Measurements from ENCODE around the gene CACNA1G. TPM values are rescaled to one million over a fixed set of nuclear protein-coding genes. Genes with fewer than 3 reads are reported as not detected.

Gene CACNA1G
- total and polyA plus RNA-seq, 4 donors = under 0.01 to 0.14 (median 0.01) TPM; not detected in 1

DNA sequence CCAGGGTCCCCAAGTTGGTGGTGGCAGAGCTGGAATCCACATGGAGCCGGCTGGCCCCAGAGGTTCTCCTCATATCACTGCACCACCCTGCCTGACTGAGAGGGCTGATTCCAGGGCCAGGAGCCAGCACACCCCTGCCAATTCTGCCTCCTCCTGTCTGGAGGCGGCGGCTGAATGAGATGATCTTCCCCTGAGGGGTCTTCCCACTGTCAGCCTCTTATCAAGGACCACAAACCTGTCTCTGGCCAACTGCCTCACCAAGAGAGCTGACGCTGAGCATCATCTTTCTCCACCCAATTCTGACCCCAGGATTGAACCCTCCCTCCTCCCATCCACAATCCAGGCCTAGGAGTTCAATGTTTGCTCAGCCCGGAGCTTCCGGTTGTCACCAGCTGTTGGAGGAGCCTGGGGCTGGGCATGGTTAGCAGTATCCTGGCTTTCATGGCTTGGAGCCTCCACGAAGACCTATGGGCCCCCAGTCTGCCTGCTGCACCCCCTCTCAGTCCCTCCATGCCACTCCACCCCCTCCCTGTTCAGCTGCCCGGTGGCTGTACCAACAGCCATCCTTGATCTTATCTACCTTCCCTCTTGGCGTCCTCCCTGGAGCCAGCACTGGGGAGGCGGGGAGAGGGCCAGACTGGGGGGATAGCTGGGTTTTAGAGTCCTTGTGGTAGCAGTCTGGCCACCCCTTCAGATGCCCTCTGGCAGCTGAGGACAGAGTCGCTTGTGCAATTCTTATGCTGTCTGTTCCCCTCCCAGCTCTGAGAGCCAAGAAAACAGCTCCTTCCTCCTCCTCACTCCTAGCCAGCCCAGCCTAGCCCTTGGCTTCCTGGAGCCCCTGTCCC, 99.7 kb downstream of the CACNA1G start (continued):
- no peak for TF ChIP-seq ZBTB33 (IDR thresholded peaks at IDR 0.05)
- TF ChIP-seq RAD21 (IDR thresholded peaks at IDR 0.05) = peak in 1 of 2 donors; percentile 32
- no peak for TF ChIP-seq JUND (IDR thresholded peaks at IDR 0.05)
- no peak for TF ChIP-seq ATF3 (IDR thresholded peaks at IDR 0.05)
- TF ChIP-seq, protein P1, sequence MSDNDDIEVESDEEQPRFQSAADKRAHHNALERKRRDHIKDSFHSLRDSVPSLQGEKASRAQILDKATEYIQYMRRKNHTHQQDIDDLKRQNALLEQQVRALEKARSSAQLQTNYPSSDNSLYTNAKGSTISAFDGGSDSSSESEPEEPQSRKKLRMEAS (IDR thresholded peaks at IDR 0.05) = peak; percentile 7

GRCh38 chr17:50660887-50661345, 100.4 kb downstream of the CACNA1G start:
- Histone ChIP-seq H3K36me3 (ENCODE audit: control insufficient read depth in 4 of 4, insufficient read depth in 3 of 4, low read depth in 1 of 4, low read length in 3 of 4) (peaks cover 0 to 6% (median under 1%) of the 10 kb centered on the region in 4 donors), H3K27ac (ENCODE audit: low read depth in 1 of 2, low read length in 2 of 2) (peak overlapping the region; percentile 79 to 94), H3K4me1 (ENCODE audit: control insufficient read depth in 4 of 4, insufficient read depth in 4 of 4, low read length in 3 of 4) (peaks cover 28 to 67% (median 47%) of the 10 kb centered on the region in 4 donors), H3K9ac (ENCODE audit: low read depth in 1 of 2, low read length in 2 of 2) (peak overlapping the region in 1 of 2 donors; percentile 17), H3K27me3 (ENCODE audit: control insufficient read depth in 4 of 4, insufficient read depth in 4 of 4, low read length in 3 of 4) (no peaks in the 10 kb centered on the region), H3K4me3 (ENCODE audit: low read depth in 1 of 3, low read length in 3 of 3) (no peak overlapping the region), H3K9me3 (ENCODE audit: control insufficient read depth in 4 of 4, low read length in 3 of 4) (no peaks in the 10 kb centered on the region)
- WGBS = 84% methylated on average over 10 of the region's 10 CpGs
- DNase-seq (ENCODE audit: low spot score) = no peak
- TF ChIP-seq ATF3 (IDR thresholded peaks at IDR 0.05) = no peak
- TF ChIP-seq ZBTB33 (IDR thresholded peaks at IDR 0.05) = no peak
- no peak for TF ChIP-seq TAF1 (conservative IDR thresholded peaks at IDR 0.05)
- TF ChIP-seq, protein P1 (IDR thresholded peaks at IDR 0.05) = no peak
- no peak for TF ChIP-seq NR2F2 (IDR thresholded peaks at IDR 0.05)
- TF ChIP-seq SP1 (IDR thresholded peaks at IDR 0.05) = no peak
- no peak for TF ChIP-seq HNF4G (IDR thresholded peaks at IDR 0.05)
- no peak for TF ChIP-seq FOXA1 (IDR thresholded peaks at IDR 0.05)
- TF ChIP-seq EGR1 (IDR thresholded peaks at IDR 0.05; ENCODE audit: low read depth in 2 of 2) = no peak
- TF ChIP-seq RXRA (IDR thresholded peaks at IDR 0.05) = no peak
- no peak for TF ChIP-seq HNF4A (conservative IDR thresholded peaks at IDR 0.05)
- no peak for TF ChIP-seq FOXA2 (IDR thresholded peaks at IDR 0.05)
- TF ChIP-seq JUND (IDR thresholded peaks at IDR 0.05) = no peak
- no peak for TF ChIP-seq RAD21 (IDR thresholded peaks at IDR 0.05)
- TF ChIP-seq CTCF (IDR thresholded peaks at IDR 0.05; ENCODE audit: low read depth, low read length, missing input control) = no peak
- TF ChIP-seq YY1 (IDR thresholded peaks at IDR 0.05) = no peak
- no peak for TF ChIP-seq GABPA (IDR thresholded peaks at IDR 0.05 in 1 of 2, conservative IDR thresholded peaks at IDR 0.05 in 1 of 2)

Measured in liver (tissue), 9 donors.